ENCODE results near the gene ABHD8.

GRCh38 chr19:17309965-17310461, 6.8 kb upstream of the ABHD8 start:
- TF ChIP-seq, protein P1, sequence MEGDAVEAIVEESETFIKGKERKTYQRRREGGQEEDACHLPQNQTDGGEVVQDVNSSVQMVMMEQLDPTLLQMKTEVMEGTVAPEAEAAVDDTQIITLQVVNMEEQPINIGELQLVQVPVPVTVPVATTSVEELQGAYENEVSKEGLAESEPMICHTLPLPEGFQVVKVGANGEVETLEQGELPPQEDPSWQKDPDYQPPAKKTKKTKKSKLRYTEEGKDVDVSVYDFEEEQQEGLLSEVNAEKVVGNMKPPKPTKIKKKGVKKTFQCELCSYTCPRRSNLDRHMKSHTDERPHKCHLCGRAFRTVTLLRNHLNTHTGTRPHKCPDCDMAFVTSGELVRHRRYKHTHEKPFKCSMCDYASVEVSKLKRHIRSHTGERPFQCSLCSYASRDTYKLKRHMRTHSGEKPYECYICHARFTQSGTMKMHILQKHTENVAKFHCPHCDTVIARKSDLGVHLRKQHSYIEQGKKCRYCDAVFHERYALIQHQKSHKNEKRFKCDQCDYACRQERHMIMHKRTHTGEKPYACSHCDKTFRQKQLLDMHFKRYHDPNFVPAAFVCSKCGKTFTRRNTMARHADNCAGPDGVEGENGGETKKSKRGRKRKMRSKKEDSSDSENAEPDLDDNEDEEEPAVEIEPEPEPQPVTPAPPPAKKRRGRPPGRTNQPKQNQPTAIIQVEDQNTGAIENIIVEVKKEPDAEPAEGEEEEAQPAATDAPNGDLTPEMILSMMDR (conservative IDR thresholded peaks at IDR 0.05; ENCODE audit: low read depth in 2 of 2): no peak
- TF ChIP-seq ZNF331 (CRISPR knock-in tag; IDR thresholded peaks at IDR 0.05; ENCODE audit: low read depth) (no peak), EZH2 (IDR thresholded peaks at IDR 0.05; ENCODE audit: low read depth, unreplicated experiment) (no peak), ZNF462 (CRISPR knock-in tag; IDR thresholded peaks at IDR 0.05) (no peak), POLR2AphosphoS5 (IDR thresholded peaks at IDR 0.05; ENCODE audit: low read depth) (no peak), JUNB (IDR thresholded peaks at IDR 0.05; ENCODE audit: unreplicated experiment) (no peak), EZH2phosphoT487 (IDR thresholded peaks at IDR 0.05; ENCODE audit: unreplicated experiment) (no peak), ETS1 (IDR thresholded peaks at IDR 0.05) (no peak), NANOG (IDR thresholded peaks at IDR 0.05; ENCODE audit: borderline replicate concordance) (no peak), ZNF114 (CRISPR knock-in tag; IDR thresholded peaks at IDR 0.05) (no peak)
- TF ChIP-seq, protein P2, sequence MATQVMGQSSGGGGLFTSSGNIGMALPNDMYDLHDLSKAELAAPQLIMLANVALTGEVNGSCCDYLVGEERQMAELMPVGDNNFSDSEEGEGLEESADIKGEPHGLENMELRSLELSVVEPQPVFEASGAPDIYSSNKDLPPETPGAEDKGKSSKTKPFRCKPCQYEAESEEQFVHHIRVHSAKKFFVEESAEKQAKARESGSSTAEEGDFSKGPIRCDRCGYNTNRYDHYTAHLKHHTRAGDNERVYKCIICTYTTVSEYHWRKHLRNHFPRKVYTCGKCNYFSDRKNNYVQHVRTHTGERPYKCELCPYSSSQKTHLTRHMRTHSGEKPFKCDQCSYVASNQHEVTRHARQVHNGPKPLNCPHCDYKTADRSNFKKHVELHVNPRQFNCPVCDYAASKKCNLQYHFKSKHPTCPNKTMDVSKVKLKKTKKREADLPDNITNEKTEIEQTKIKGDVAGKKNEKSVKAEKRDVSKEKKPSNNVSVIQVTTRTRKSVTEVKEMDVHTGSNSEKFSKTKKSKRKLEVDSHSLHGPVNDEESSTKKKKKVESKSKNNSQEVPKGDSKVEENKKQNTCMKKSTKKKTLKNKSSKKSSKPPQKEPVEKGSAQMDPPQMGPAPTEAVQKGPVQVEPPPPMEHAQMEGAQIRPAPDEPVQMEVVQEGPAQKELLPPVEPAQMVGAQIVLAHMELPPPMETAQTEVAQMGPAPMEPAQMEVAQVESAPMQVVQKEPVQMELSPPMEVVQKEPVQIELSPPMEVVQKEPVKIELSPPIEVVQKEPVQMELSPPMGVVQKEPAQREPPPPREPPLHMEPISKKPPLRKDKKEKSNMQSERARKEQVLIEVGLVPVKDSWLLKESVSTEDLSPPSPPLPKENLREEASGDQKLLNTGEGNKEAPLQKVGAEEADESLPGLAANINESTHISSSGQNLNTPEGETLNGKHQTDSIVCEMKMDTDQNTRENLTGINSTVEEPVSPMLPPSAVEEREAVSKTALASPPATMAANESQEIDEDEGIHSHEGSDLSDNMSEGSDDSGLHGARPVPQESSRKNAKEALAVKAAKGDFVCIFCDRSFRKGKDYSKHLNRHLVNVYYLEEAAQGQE (IDR thresholded peaks at IDR 0.05; ENCODE audit: unreplicated experiment): no peak
